ENCODE data around the gene ABLIM1. TPM values are rescaled to one million over a fixed set of nuclear protein-coding genes. Genes with fewer than 3 reads are reported as not detected.
"Not testable (repeated sequence)": the region's sequence is repeated elsewhere in the genome, so short reads cannot be mapped to it uniquely, and the experiment has no call there.

The ABLIM1 gene
- 41.5 TPM for polyA plus RNA-seq (2013, experiment 1 of 2)
- polyA plus RNA-seq (2013, experiment 2 of 2) = 38.5 TPM

- no peak within 1 kb of the TSS for H3K9ac ChIP-seq (ENCODE audit: low read depth, low read length)
- H3K36me3 ChIP-seq (ENCODE audit: insufficient read depth, low read length) = no peaks in the 10 kb centered on the region
- peaks cover 10% of the 10 kb centered on the region for H3K4me1 ChIP-seq (ENCODE audit: insufficient read depth, low read length)
- H3K27ac ChIP-seq (ENCODE audit: low read depth, low read length) = no peak within 1 kb of the TSS
- no peaks in the 10 kb centered on the region for H3K27me3 ChIP-seq (ENCODE audit: insufficient read depth, low read length)
- no peaks in the 10 kb centered on the region for H3K9me3 ChIP-seq (ENCODE audit: insufficient read depth, low read depth, low read length)
- no peak within 1 kb of the TSS for H3K4me3 ChIP-seq (ENCODE audit: low read length)
- 91% methylated on average over 1 of the region's 2 CpGs for WGBS
Measured at GRCh38 chr10:114658175-114658574, at the start of gene ABLIM1. TSS of gene ABLIM1 (minus strand) at chr10:114658275. CDS start at chr10:114658200, 75 bp downstream.

- Histone ChIP-seq H3K27me3 (ENCODE audit: insufficient read depth, low read length) (no peaks in the 10 kb centered on the region), H3K9ac (ENCODE audit: low read depth, low read length) (no peak overlapping the region), H3K9me3 (ENCODE audit: insufficient read depth, low read depth, low read length) (no peaks in the 10 kb centered on the region), H3K4me3 (ENCODE audit: low read length) (no peak overlapping the region), H3K27ac (ENCODE audit: low read depth, low read length) (no peak overlapping the region), H3K36me3 (ENCODE audit: insufficient read depth, low read length) (no peaks in the 10 kb centered on the region), H3K4me1 (ENCODE audit: insufficient read depth, low read length) (0 out of 2 replicates have a peak, but pooled peaks cover 4% of the 10 kb centered on the region)
- WGBS = 83% methylated on average over 3 of the region's 4 CpGs
Measured at GRCh38 chr10:114706458-114707055, 48.5 kb upstream of the ABLIM1 start.

- 92% methylated on average over 4 of the region's 4 CpGs for WGBS
- H3K9ac ChIP-seq (ENCODE audit: low read depth, low read length) = no peak overlapping the region
- H3K9me3 ChIP-seq (ENCODE audit: insufficient read depth, low read depth, low read length) = peaks cover 11% of the 10 kb centered on the region; the same call in 1 of the 2 replicates
- H3K27ac ChIP-seq (ENCODE audit: low read depth, low read length) = no peak overlapping the region
- 0 out of 2 replicates have a peak, but pooled peaks cover 4% of the 10 kb centered on the region for H3K4me1 ChIP-seq (ENCODE audit: insufficient read depth, low read length)
- H3K27me3 ChIP-seq (ENCODE audit: insufficient read depth, low read length) = no peaks in the 10 kb centered on the region
- no peaks in the 10 kb centered on the region for H3K36me3 ChIP-seq (ENCODE audit: insufficient read depth, low read length)
- no peak overlapping the region for H3K4me3 ChIP-seq (ENCODE audit: low read length)
Measured at GRCh38 chr10:114704679-114705078, 46.6 kb upstream of the ABLIM1 start.

GRCh38 chr10:114703377-114704107 is 45.5 kb upstream of the ABLIM1 start:
- no peak overlapping the region for H3K9ac ChIP-seq (ENCODE audit: low read depth, low read length)
- no peaks in the 10 kb centered on the region for H3K4me1 ChIP-seq (ENCODE audit: insufficient read depth, low read length)
- H3K36me3 ChIP-seq (ENCODE audit: insufficient read depth, low read length) = no peaks in the 10 kb centered on the region
- H3K27me3 ChIP-seq (ENCODE audit: insufficient read depth, low read length) = no peaks in the 10 kb centered on the region
- 63% methylated on average over 5 of the region's 6 CpGs for WGBS
- no peak overlapping the region for H3K4me3 ChIP-seq (ENCODE audit: low read length)
- H3K9me3 ChIP-seq (ENCODE audit: insufficient read depth, low read depth, low read length) = peaks cover 11% of the 10 kb centered on the region; the same call in 1 of the 2 replicates
- H3K27ac ChIP-seq (ENCODE audit: low read depth, low read length) = no peak overlapping the region

GRCh38 chr10:114698271-114699061 is 40.4 kb upstream of the ABLIM1 start:
- H3K4me1 ChIP-seq (ENCODE audit: insufficient read depth, low read length) = no peaks in the 10 kb centered on the region; the same call in 1 of the 2 replicates
- no peak overlapping the region for H3K27ac ChIP-seq (ENCODE audit: low read depth, low read length)
- H3K27me3 ChIP-seq (ENCODE audit: insufficient read depth, low read length) = no peaks in the 10 kb centered on the region
- no peak overlapping the region for H3K4me3 ChIP-seq (ENCODE audit: low read length)
- H3K9ac ChIP-seq (ENCODE audit: low read depth, low read length) = no peak overlapping the region
- no peaks in the 10 kb centered on the region for H3K36me3 ChIP-seq (ENCODE audit: insufficient read depth, low read length)
- H3K9me3 ChIP-seq (ENCODE audit: insufficient read depth, low read depth, low read length) = peaks cover 11% of the 10 kb centered on the region; the same call in 1 of the 2 replicates

- no peak overlapping the region for H3K27ac ChIP-seq (ENCODE audit: low read depth, low read length)
- H3K27me3 ChIP-seq (ENCODE audit: insufficient read depth, low read length) = no peaks in the 10 kb centered on the region
- peaks cover 11% of the 10 kb centered on the region; the same call in 1 of the 2 replicates for H3K9me3 ChIP-seq (ENCODE audit: insufficient read depth, low read depth, low read length)
- no peaks in the 10 kb centered on the region for H3K36me3 ChIP-seq (ENCODE audit: insufficient read depth, low read length)
- 89% methylated on average over 10 of the region's 10 CpGs for WGBS
- H3K4me3 ChIP-seq (ENCODE audit: low read length) = no peak overlapping the region
- no peak overlapping the region for H3K9ac ChIP-seq (ENCODE audit: low read depth, low read length)
- H3K4me1 ChIP-seq (ENCODE audit: insufficient read depth, low read length) = peaks cover 2% of the 10 kb centered on the region; the same call in 1 of the 2 replicates
Measured at GRCh38 chr10:114697061-114697598, 39.1 kb upstream of the ABLIM1 start.

- Histone ChIP-seq H3K4me1 (ENCODE audit: insufficient read depth, low read length) (peaks cover 10% of the 10 kb centered on the region), H3K9me3 (ENCODE audit: insufficient read depth, low read depth, low read length) (peaks cover 11% of the 10 kb centered on the region; the same call in 1 of the 2 replicates)
- not testable (repeated sequence) for H3K4me3 ChIP-seq (ENCODE audit: low read length); H3K27ac ChIP-seq (ENCODE audit: low read depth, low read length); H3K9ac ChIP-seq (ENCODE audit: low read depth, low read length); H3K36me3 ChIP-seq (ENCODE audit: insufficient read depth, low read length); H3K27me3 ChIP-seq (ENCODE audit: insufficient read depth, low read length)
Measured at GRCh38 chr10:114696301-114696700, 38.2 kb upstream of the ABLIM1 start.

GRCh38 chr10:114694752-114695151 is 36.7 kb upstream of the ABLIM1 start:
- Histone ChIP-seq H3K9me3 (ENCODE audit: insufficient read depth, low read depth, low read length) (no peaks in the 10 kb centered on the region), H3K27ac (ENCODE audit: low read depth, low read length) (no peak overlapping the region), H3K4me1 (ENCODE audit: insufficient read depth, low read length) (peaks cover 14% of the 10 kb centered on the region), H3K36me3 (ENCODE audit: insufficient read depth, low read length) (no peaks in the 10 kb centered on the region), H3K27me3 (ENCODE audit: insufficient read depth, low read length) (no peaks in the 10 kb centered on the region), H3K4me3 (ENCODE audit: low read length) (no peak overlapping the region), H3K9ac (ENCODE audit: low read depth, low read length) (no peak overlapping the region)
- 14% methylated on average over 8 of the region's 8 CpGs for WGBS

GRCh38 chr10:114694062-114694461 is 36.0 kb upstream of the ABLIM1 start:
- WGBS = 94% methylated on average over 3 of the region's 3 CpGs
- Histone ChIP-seq H3K36me3 (ENCODE audit: insufficient read depth, low read length) (no peaks in the 10 kb centered on the region), H3K27me3 (ENCODE audit: insufficient read depth, low read length) (no peaks in the 10 kb centered on the region), H3K9me3 (ENCODE audit: insufficient read depth, low read depth, low read length) (no peaks in the 10 kb centered on the region), H3K4me1 (ENCODE audit: insufficient read depth, low read length) (peaks cover 14% of the 10 kb centered on the region), H3K9ac (ENCODE audit: low read depth, low read length) (no peak overlapping the region), H3K4me3 (ENCODE audit: low read length) (no peak overlapping the region), H3K27ac (ENCODE audit: low read depth, low read length) (no peak overlapping the region)

GRCh38 chr10:114691442-114691941 is 33.4 kb upstream of the ABLIM1 start:
- Histone ChIP-seq H3K4me1 (ENCODE audit: insufficient read depth, low read length) (peaks cover 14% of the 10 kb centered on the region), H3K36me3 (ENCODE audit: insufficient read depth, low read length) (no peaks in the 10 kb centered on the region), H3K9ac (ENCODE audit: low read depth, low read length) (no peak overlapping the region), H3K27ac (ENCODE audit: low read depth, low read length) (no peak overlapping the region), H3K4me3 (ENCODE audit: low read length) (no peak overlapping the region), H3K27me3 (ENCODE audit: insufficient read depth, low read length) (no peaks in the 10 kb centered on the region), H3K9me3 (ENCODE audit: insufficient read depth, low read depth, low read length) (no peaks in the 10 kb centered on the region)
- 40% methylated on average over 1 of the region's 1 CpG for WGBS
